K562 (cell line): ENCODE data around the gene S100A4. TPM values are rescaled to one million over a fixed set of nuclear protein-coding genes. Genes with fewer than 3 reads are reported as not detected.

ENCODE experiments used
- COPS2 ChIP-seq: fragments of 450-650 bp; conservative IDR thresholded peaks from 2 replicates; pipeline ENCODE4 v1.6.1; 2016; ENCODE audit warnings: mild to moderate bottlenecking, moderate library complexity
- DDX20 ChIP-seq: fragments of 450-650 bp; IDR thresholded peaks from 2 replicates; pipeline ENCODE4 v1.6.1; 2016; ENCODE audit warnings: missing genetic modification characterization, low read depth, mild to moderate bottlenecking, missing compliant biosample characterization, moderate library complexity
- E2F1 ChIP-seq: sonication (generic); formaldehyde crosslinking; IDR thresholded peaks from 2 replicates; pipeline ENCODE4 v1.8.1; 2023; ENCODE audit warnings: mild to moderate bottlenecking, missing genetic modification reagents, moderate library complexity
- E2F3 ChIP-seq: fragments of 250-450 bp; sonication (Bioruptor Pico); IDR thresholded peaks from 2 replicates; pipeline ENCODE4 v1.4.0; 2020; ENCODE audit warnings: mild to moderate bottlenecking
- HES1 ChIP-seq: fragments of 450-650 bp; IDR thresholded peaks from 2 replicates; pipeline ENCODE4 v1.6.1; 2016; ENCODE audit warnings: low read depth, mild to moderate bottlenecking, moderate library complexity
- KLF13 ChIP-seq: fragments of 450-650 bp; IDR thresholded peaks from 2 replicates; pipeline ENCODE4 v1.6.1; 2016; ENCODE audit warnings: missing genetic modification characterization, low read depth, mild to moderate bottlenecking, missing compliant biosample characterization, moderate library complexity, borderline replicate concordance
- PHF20 ChIP-seq: fragments of 450-650 bp; IDR thresholded peaks from 2 replicates; pipeline ENCODE4 v1.6.1; 2018; ENCODE audit not compliant: partially characterized antibody
- POLR2G ChIP-seq: fragments of 200-400 bp; formaldehyde crosslinking; IDR thresholded peaks from 2 replicates; pipeline ENCODE4 v1.6.1; 2017; ENCODE audit warnings: low read depth, mild to moderate bottlenecking, antibody characterized with exemption, low read length, moderate library complexity
- RBFOX2 ChIP-seq: fragments of 200-400 bp; formaldehyde crosslinking; IDR thresholded peaks from 2 replicates; pipeline ENCODE4 v1.6.1; 2017; ENCODE audit warnings: low read depth, mild to moderate bottlenecking, low read length, moderate library complexity
- RBM22 ChIP-seq: fragments of 200-400 bp; formaldehyde crosslinking; IDR thresholded peaks from 2 replicates; pipeline ENCODE4 v1.6.1; 2018; ENCODE audit warnings: low read length, low read depth; ENCODE audit not compliant: poor library complexity, severe bottlenecking
- RFX1 ChIP-seq: fragments of 450-650 bp; IDR thresholded peaks from 2 replicates; pipeline ENCODE4 v1.6.1; 2016; ENCODE audit warnings: mild to moderate bottlenecking, moderate library complexity
- SMAD1 ChIP-seq: fragments of 150-350 bp; IDR thresholded peaks from 2 replicates; pipeline ENCODE4 v1.6.1; 2014; ENCODE audit warnings: low read length, low read depth; ENCODE audit not compliant: partially characterized antibody
- SREBF1 ChIP-seq: fragments of 150-350 bp; IDR thresholded peaks from 2 replicates; pipeline ENCODE4 v1.6.1; 2014; ENCODE audit warnings: antibody characterized with exemption, low read depth, low read length, borderline replicate concordance
- TBP ChIP-seq: optimal IDR thresholded peaks from 2 replicates; pipeline ENCODE3; 2011; ENCODE audit warnings: low read depth, low read length, improper control_type of control experiment
- ZNF212 ChIP-seq: fragments of 450-650 bp; formaldehyde crosslinking; IDR thresholded peaks from 2 replicates; pipeline ENCODE4 v1.4.0; 2020; ENCODE audit warnings: mild to moderate bottlenecking
- ZNF518B ChIP-seq: fragments of 250-450 bp; sonication (Bioruptor Pico); IDR thresholded peaks from 2 replicates; pipeline ENCODE4 v1.5.0; 2021; ENCODE audit warnings: mild to moderate bottlenecking, moderate library complexity
- polyA plus RNA-seq, 8 experiments: library from polyadenylated mRNA; depleted of rRNA in 4 of 8; stranded (reverse) in 5 of 8; unstranded in 3 of 8; fragments of >200 nt; fragmentation: Nextera tagmentation in 2 of 8; fragmentation: Illumina TruSeq in 1 of 8; extraction: Ambion mirVana in 2 of 8; extraction: Trizol in 1 of 8; gene quantifications; 2 replicates each; pipeline versions ENCODE4 v1.2.1 to v1.2.3, GENCODE V29; 2011 to 2014; ENCODE audit warnings: inconsistent platforms in 1 of 8, missing spikeins in 1 of 8
- total RNA-seq, 7 experiments: library from RNA; depleted of rRNA in 6 of 7; stranded (reverse); fragments of >200 nt in 6 of 7; fragmentation: Illumina TruSeq in 2 of 7; extraction: Trizol in 2 of 7; gene quantifications; 2 replicates each; pipeline versions ENCODE4 v1.2.1 to v1.2.3, GENCODE V29; 2011 to 2021; ENCODE audit warnings: low replicate concordance in 1 of 7

S100A4 gene
- total and polyA plus RNA-seq, 9 of the 15 experiments (the other 6 are each of a cell fraction or from before 2014, with no cell fraction given), result 3.7 to 20.1 (median 11.2) TPM

- no peak for TF ChIP-seq ZNF518B (CRISPR knock-in tag)
- TF ChIP-seq COPS2, result no peak
- TF ChIP-seq E2F1, result no peak
- no peak for TF ChIP-seq SREBF1
- no peak for TF ChIP-seq DDX20
- peak; percentile 50 for TF ChIP-seq RBFOX2
- no peak for TF ChIP-seq SMAD1
- TF ChIP-seq RFX1, result no peak
- 0 out of 2 replicates have a peak, but pooled peaks have one; percentile 5 for TF ChIP-seq E2F3 (CRISPR knock-in tag)
- TF ChIP-seq POLR2G, result peak; percentile 52; the same call in 1 of the 2 replicates
- no peak for TF ChIP-seq HES1
- TF ChIP-seq KLF13 (tag), result no peak
- no peak for TF ChIP-seq PHF20
- no peak for TF ChIP-seq RBM22
- TF ChIP-seq TBP, result peak; percentile 47
- no peak for TF ChIP-seq ZNF212 (CRISPR knock-in tag)
These were observed at the start of gene S100A4 (continued) for GRCh38 chr1:153545067-153546055.
